SK-N-SH (cell line): ENCODE data around the gene MLXIPL.

Experiments used
- CTCF ChIP-seq: fragments of 200-600 bp; sonication (generic); IDR thresholded peaks from 2 replicates; pipeline ENCODE4 v1.6.1; 2017; ENCODE audit warnings: antibody characterized with exemption, mild to moderate bottlenecking, moderate library complexity
- TAF1 ChIP-seq: IDR thresholded peaks from 2 replicates; pipeline ENCODE4 v1.6.1; 2012; ENCODE audit warnings: low read depth, mild to moderate bottlenecking, low read length, moderate library complexity, borderline replicate concordance

- no peak for TF ChIP-seq CTCF
- TF ChIP-seq TAF1, result no peak
Measured at GRCh38 chr7:73669288-73669701, 45.0 kb upstream of the MLXIPL start.
